ENCODE results near the gene CD160. TPM values are rescaled to one million over a fixed set of nuclear protein-coding genes. Genes with fewer than 3 reads are reported as not detected.

CD160 gene
- total RNA-seq, 1 experiment from 2014 or later, result not detected

DNA sequence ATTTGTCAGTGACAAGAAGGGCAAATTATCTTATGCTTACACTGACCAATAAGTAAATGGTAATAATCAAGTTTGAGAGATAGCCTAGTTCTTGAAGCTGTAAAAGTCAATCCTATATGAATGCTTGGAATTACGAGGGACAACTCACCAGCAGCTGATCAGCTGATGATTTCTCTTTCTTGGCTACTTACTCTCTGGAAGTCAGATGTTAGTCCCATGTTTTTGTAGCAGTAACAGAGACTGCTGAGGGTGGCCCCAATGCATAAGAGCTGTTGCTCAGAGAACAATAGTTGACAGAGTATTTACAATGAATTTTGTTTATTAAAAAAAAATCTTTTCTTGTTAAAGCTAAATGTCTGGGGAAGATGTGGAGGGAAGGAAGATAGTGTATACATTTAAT, 39.3 kb downstream of the CD160 start:
- Histone ChIP-seq H2BK120ac (ENCODE audit: low read depth, low read length, poor library complexity, severe bottlenecking) (no peak overlapping the region), H3K23ac (ENCODE audit: insufficient read length, low read depth, low read length) (no peak overlapping the region), H3K4ac (ENCODE audit: low read depth, low read length) (no peak overlapping the region), H2BK12ac (ENCODE audit: insufficient read length, low read depth, low read length) (no peak overlapping the region), H2BK20ac (ENCODE audit: low read depth, low read length, poor library complexity, severe bottlenecking) (no peak overlapping the region), H4K91ac (ENCODE audit: insufficient read length, low read depth, low read length) (no peak overlapping the region), H3K18ac (ENCODE audit: insufficient read length, low read depth, low read length) (no peak overlapping the region), H3K14ac (ENCODE audit: insufficient read depth, low read length) (no peak overlapping the region), H2BK5ac (ENCODE audit: insufficient read length, low read length) (no peak overlapping the region), H3K9ac (ENCODE audit: extremely low read depth, insufficient read length, low read length) (no peak overlapping the region), H4K8ac (replicated peaks; ENCODE audit: insufficient read length, low read depth, low read length) (no peak overlapping the region), H2BK15ac (ENCODE audit: low read depth, low read length) (no peak overlapping the region), H3K79me2 (ENCODE audit: insufficient read depth, low read length) (no peaks in the 10 kb centered on the region), H3K4me1 (ENCODE audit: insufficient read depth, low read length) (no peaks in the 10 kb centered on the region), H3K9me3 (ENCODE audit: control insufficient read depth, low read depth, low read length) (no peaks in the 10 kb centered on the region), H4K5ac (ENCODE audit: insufficient read length, low read depth, low read length) (no peak overlapping the region), H3T11ph (ENCODE audit: low read length) (no peak overlapping the region), H3K4me2 (ENCODE audit: insufficient read depth, insufficient read length, low read length) (no peak overlapping the region), H2AK5ac (ENCODE audit: insufficient read length, low read length) (no peak overlapping the region), H3K27ac (ENCODE audit: insufficient read length, low read depth, low read length) (no peak overlapping the region), H3K23me2 (ENCODE audit: insufficient read length, low read depth, low read length, poor library complexity, severe bottlenecking) (no peaks in the 10 kb centered on the region), H3K79me1 (ENCODE audit: insufficient read depth, low read depth, low read length, poor library complexity, severe bottlenecking) (no peaks in the 10 kb centered on the region), H2AFZ (ENCODE audit: low read length) (no peak overlapping the region), H3K27me3 (ENCODE audit: insufficient read depth, low read length) (no peaks in the 10 kb centered on the region), H3K56ac (ENCODE audit: insufficient read length, low read depth, low read length) (no peak overlapping the region), H4K20me1 (ENCODE audit: control insufficient read depth, insufficient read depth, insufficient read length) (no peaks in the 10 kb centered on the region)
- peaks cover 24 to 27% of the 10 kb centered on the region in 2 experiments for H3K9me3 Mint-ChIP-seq
- no CpG with 5 or more reads among the region's 1 CpG for WGBS (ENCODE audit: extremely low coverage, insufficient read length, low lambda C conversion rate)
- H3K36me3 Mint-ChIP-seq (ENCODE audit: insufficient read depth in 1 of 3, low read depth in 3 of 3), result peaks cover 31 to 48% (median 31%) of the 10 kb centered on the region in 3 experiments
- no peak overlapping the region for H3K27ac Mint-ChIP-seq
- H3K27me3 Mint-ChIP-seq (ENCODE audit: low read depth), result no peaks in the 10 kb centered on the region
- no peak for DNase-seq
- no peak overlapping the region for H3K4me3 Mint-ChIP-seq
- TF ChIP-seq, protein P1, sequence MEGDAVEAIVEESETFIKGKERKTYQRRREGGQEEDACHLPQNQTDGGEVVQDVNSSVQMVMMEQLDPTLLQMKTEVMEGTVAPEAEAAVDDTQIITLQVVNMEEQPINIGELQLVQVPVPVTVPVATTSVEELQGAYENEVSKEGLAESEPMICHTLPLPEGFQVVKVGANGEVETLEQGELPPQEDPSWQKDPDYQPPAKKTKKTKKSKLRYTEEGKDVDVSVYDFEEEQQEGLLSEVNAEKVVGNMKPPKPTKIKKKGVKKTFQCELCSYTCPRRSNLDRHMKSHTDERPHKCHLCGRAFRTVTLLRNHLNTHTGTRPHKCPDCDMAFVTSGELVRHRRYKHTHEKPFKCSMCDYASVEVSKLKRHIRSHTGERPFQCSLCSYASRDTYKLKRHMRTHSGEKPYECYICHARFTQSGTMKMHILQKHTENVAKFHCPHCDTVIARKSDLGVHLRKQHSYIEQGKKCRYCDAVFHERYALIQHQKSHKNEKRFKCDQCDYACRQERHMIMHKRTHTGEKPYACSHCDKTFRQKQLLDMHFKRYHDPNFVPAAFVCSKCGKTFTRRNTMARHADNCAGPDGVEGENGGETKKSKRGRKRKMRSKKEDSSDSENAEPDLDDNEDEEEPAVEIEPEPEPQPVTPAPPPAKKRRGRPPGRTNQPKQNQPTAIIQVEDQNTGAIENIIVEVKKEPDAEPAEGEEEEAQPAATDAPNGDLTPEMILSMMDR (conservative IDR thresholded peaks at IDR 0.05), result no peak
- no peaks in the 10 kb centered on the region for H3K4me1 Mint-ChIP-seq
